ENCODE results near the gene RERE.

GRCh38 chr1:8763888-8764287, 53.6 kb downstream of the RERE start:
- peak; percentile 57 for TF ChIP-seq CTCF (conservative IDR thresholded peaks at IDR 0.05; ENCODE audit: low read length)
- TF ChIP-seq EZH2phosphoT487 (IDR thresholded peaks at IDR 0.05; ENCODE audit: borderline replicate concordance, low read depth, low read length) = no peak

All from OCI-LY7 (cell line).